ENCODE measurements around the gene WASF1. TPM values are rescaled to one million over a fixed set of nuclear protein-coding genes. Genes with fewer than 3 reads are reported as not detected.

WASF1 gene
- polyA plus RNA-seq, 1 experiment: 22.3 TPM

GRCh38 chr6:110198561-110198960, 19.1 kb upstream of the WASF1 start:
- Histone ChIP-seq H3K27me3 (ENCODE audit: control insufficient read depth, insufficient read depth, low read length) (no peaks in the 10 kb centered on the region), H3K9me3 (ENCODE audit: control insufficient read depth, insufficient read depth, low read length) (no peaks in the 10 kb centered on the region), H3K27ac (ENCODE audit: low read depth, low read length) (no peak overlapping the region), H3K4me3 (ENCODE audit: low read depth, low read length) (no peak overlapping the region)
- DNase-seq (ENCODE audit: low read depth, low spot score): no peak
- ChIA-PET POLR2A (no interaction called here), CTCF (no interaction called here)
- TF ChIP-seq CTCF (IDR thresholded peaks at IDR 0.05; ENCODE audit: low read depth, low read length): no peak

- DNase-seq (ENCODE audit: low read depth, low spot score): no peak
- no peak for TF ChIP-seq CTCF (IDR thresholded peaks at IDR 0.05; ENCODE audit: low read depth, low read length)
- Histone ChIP-seq H3K4me3 (ENCODE audit: low read depth, low read length) (no peak overlapping the region), H3K27me3 (ENCODE audit: control insufficient read depth, insufficient read depth, low read length) (no peaks in the 10 kb centered on the region), H3K9me3 (ENCODE audit: control insufficient read depth, insufficient read depth, low read length) (no peaks in the 10 kb centered on the region), H3K27ac (ENCODE audit: low read depth, low read length) (no peak overlapping the region)
- CTCF ChIA-PET: no interaction called here
- POLR2A ChIA-PET: no interaction called here
Observed at GRCh38 chr6:110196874-110197273, 17.4 kb upstream of the WASF1 start.

GRCh38 chr6:110195639-110196038, 16.2 kb upstream of the WASF1 start:
- ChIA-PET CTCF (interaction anchor here (0.6 kb wide), 1 partner anchor 752 kb away, joined by 3 read pairs; no protein-coding TSS in a partner anchor), POLR2A (no interaction called here)
- Histone ChIP-seq H3K27ac (ENCODE audit: low read depth, low read length) (no peak overlapping the region), H3K4me3 (ENCODE audit: low read depth, low read length) (no peak overlapping the region), H3K9me3 (ENCODE audit: control insufficient read depth, insufficient read depth, low read length) (no peaks in the 10 kb centered on the region), H3K27me3 (ENCODE audit: control insufficient read depth, insufficient read depth, low read length) (no peaks in the 10 kb centered on the region)
- no peak for DNase-seq (ENCODE audit: low read depth, low spot score)
- TF ChIP-seq CTCF (IDR thresholded peaks at IDR 0.05; ENCODE audit: low read depth, low read length): no peak

GRCh38 chr6:110191477-110191876, 12.0 kb upstream of the WASF1 start:
- Histone ChIP-seq H3K9me3 (ENCODE audit: control insufficient read depth, insufficient read depth, low read length) (no peaks in the 10 kb centered on the region), H3K27me3 (ENCODE audit: control insufficient read depth, insufficient read depth, low read length) (no peaks in the 10 kb centered on the region), H3K4me3 (ENCODE audit: low read depth, low read length) (no peak overlapping the region), H3K27ac (ENCODE audit: low read depth, low read length) (no peak overlapping the region)
- no peak for TF ChIP-seq CTCF (IDR thresholded peaks at IDR 0.05; ENCODE audit: low read depth, low read length)
- ChIA-PET POLR2A (no interaction called here), CTCF (no interaction called here)
- DNase-seq (ENCODE audit: low read depth, low spot score): no peak

GRCh38 chr6:110190726-110191125, 11.3 kb upstream of the WASF1 start:
- no peak for DNase-seq (ENCODE audit: low read depth, low spot score)
- Histone ChIP-seq H3K27me3 (ENCODE audit: control insufficient read depth, insufficient read depth, low read length) (no peaks in the 10 kb centered on the region), H3K4me3 (ENCODE audit: low read depth, low read length) (no peak overlapping the region), H3K9me3 (ENCODE audit: control insufficient read depth, insufficient read depth, low read length) (no peaks in the 10 kb centered on the region), H3K27ac (ENCODE audit: low read depth, low read length) (no peak overlapping the region)
- ChIA-PET CTCF (no interaction called here), POLR2A (no interaction called here)
- no peak for TF ChIP-seq CTCF (IDR thresholded peaks at IDR 0.05; ENCODE audit: low read depth, low read length)
